ENCODE measurements around the gene BTBD9.

Gene BTBD9

DNA sequence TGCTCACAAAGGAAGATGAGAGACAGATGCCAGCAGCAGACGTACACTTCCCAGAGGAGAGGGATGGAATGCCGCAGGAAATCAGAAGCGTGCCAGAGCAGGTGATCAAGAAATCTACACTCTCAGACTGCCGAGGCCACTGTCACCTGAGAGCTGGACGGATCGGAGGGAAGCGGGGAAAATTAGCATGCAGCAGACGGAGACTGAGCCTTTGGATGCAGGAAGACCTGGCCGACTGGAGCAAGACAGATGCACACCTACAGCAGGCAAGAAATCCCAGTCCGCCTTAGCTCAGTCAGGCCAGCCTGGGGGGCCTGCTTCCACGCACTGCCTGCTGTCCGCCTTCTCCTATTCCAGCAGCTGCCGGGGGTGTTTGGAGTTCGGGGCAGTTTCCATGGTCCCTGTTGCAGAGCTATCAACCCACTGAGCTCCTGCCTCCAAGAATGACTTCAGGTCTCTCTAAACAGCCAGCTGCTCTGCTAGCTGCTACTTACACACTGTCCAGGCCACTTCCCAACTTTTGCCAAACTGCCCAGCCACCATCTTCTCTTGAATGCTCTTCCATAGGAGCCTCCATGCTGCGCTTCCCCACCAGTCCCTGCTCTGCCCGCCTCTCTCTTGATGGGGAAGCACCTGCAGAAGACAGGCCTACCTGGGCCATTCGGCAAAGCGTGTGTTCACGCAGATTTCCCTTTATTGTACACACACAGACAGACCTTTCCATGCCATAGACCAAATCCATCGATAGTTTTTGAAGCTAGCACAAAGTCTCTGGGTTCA lies 451.7 kb downstream of the BTBD9 start:
- DNase-seq: no peak

DNA sequence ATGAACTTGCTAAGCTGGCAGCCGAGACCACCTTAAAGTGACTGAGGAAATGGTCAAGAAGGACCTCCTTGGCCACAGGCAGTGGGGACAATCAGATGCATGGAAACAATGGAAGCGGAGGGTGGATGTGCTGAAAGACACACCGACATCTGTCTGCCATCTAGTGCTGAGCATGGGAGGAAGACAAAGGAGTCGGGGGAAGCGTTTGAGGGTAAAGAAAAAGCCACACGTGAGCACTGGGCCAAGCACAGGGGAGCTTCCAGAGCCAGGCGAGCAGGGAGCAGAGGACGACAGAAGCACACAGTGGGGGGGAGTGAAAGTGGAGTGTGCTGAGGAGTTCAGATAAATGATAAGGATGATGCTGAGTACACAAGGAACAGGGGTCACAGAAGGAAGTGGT lies 452.4 kb downstream of the BTBD9 start:
- no peak for DNase-seq

DNA sequence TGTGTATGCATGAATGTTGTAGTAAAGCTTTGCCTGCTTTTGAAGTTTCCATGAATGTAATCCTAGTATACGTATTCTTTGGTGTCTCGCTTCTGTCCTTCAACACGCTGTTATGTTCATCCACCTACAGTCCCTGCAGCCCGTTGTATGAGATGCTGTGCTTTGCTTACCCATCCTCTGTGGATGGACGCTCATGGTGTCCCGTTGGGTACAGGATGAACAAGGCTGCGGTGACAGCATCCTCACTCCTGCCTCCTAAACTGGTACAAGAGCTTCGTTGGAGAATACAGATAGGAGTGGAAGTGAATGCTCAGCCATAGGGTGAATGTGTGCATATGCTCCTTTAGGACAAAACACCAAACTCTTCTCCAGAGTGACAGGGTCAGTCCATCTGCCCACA lies 454.0 kb downstream of the BTBD9 start:
- no peak for DNase-seq

DNA sequence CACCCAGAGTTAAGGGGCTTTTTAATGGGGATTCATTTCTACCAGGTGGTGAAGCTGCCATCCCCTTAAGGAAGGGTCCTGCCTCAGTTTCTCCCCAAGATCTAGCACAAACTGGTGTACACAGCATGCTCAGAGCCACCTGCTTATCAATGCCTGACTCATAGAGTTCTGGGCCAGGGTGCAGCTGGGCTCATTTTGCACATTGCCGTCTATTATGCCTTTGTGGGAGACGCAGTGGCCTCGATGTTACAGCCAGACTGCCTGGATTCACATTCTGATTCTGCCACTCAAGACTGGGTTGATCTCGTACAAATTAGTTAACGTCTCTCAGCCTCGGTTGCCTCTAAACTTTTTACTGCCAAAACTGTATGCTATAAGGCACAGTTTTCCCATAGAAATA lies 454.5 kb downstream of the BTBD9 start:
- DNase-seq: no peak

DNA sequence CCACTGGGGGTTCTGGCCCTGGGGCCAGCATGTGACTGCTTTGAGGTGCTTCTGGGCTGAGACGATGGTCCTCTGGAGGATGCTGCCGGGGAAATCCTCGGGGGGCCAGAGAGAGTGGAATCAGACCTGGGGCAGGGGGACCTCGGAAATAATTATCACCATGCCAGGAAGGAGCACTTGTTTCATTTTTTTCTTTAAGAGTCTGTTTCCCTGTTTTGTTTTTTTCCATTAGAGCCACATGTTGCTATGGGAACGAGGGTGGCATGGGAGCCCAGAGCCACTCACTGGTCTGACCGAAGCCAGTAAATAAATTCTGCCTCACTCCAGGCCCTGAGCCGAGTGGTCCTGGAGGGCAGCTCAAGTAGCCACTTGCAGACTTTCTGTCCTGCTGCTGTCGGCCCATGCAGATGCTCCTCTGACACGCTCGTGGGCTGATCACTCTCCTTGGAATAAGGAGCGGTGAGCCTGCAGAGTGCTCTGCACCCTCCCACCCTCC lies 455.1 kb downstream of the BTBD9 start:
- no peak for DNase-seq

DNA sequence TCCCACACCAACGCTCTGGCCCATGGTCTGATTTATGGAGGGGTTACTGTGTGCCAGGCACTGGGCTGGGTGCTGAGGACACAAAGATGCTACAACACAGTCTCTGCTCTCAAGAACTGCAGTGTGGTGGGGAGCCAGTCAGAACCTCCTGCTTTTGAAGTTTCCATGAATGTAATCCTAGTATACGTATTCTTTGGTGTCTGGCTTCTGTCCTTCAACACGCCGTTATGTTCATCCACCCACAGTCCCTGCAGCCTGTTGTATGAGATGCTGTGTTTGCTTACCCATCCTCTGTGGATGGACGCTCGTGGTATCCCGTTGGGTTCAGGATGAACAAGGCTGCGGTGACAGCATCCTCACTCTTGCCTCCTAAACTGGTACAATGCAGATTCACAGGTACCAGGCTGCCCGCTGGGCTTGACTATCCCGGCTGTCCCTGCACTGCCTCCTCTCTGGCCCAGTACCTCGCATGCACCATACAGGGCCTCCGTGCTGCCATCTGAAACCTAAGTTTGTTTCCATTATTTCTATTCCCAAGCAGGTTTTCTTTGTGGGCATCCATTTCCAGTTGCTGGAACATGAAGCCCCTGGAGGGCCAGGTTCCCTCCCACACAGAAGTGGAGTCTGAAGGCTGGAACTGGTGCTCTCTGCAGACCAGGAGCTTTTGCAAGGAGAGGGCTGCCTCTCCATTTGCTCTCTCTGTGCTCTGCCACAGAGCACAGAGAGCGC lies 455.7 kb downstream of the BTBD9 start:
- no peak for DNase-seq

DNA sequence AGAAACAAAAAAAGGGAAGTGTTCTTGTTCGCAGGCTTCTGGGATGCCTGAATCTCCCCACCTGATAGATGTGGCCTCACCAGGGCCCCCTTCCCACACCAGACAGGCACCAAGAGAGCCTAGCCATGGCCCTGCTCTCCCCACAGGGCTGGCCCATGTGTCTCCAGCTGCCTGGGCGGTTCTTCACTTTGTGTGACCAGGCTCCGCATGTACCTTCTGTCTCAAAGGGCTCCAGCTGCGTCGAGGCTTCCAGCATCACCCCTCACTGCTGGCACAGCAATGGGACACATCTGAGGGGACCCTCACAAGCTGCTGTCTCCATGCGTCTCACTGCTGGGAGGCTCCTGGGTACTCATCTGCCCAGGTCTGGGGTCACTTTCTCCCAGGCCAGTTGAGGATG lies 457.3 kb downstream of the BTBD9 start:
- no peak for DNase-seq

DNA sequence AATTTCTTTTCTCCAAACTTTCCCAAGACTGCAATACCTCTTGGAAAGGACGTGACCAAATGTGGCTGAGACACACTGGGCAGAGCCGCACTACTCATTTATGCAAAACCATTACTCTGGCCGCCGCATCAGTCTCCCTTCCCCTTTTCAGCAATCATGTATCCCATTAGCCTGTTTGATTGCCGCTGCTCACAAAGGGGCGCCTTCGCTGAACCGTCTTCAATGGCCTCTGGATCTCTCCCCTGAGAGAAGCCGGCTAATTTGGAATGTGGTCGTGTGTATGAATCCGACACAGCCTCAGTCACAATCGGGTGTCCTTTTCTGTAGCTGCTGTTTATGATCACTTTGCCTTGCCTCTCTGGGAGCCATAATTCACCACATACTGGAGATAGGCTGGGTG lies 459.1 kb downstream of the BTBD9 start:
- DNase-seq: no peak

DNA sequence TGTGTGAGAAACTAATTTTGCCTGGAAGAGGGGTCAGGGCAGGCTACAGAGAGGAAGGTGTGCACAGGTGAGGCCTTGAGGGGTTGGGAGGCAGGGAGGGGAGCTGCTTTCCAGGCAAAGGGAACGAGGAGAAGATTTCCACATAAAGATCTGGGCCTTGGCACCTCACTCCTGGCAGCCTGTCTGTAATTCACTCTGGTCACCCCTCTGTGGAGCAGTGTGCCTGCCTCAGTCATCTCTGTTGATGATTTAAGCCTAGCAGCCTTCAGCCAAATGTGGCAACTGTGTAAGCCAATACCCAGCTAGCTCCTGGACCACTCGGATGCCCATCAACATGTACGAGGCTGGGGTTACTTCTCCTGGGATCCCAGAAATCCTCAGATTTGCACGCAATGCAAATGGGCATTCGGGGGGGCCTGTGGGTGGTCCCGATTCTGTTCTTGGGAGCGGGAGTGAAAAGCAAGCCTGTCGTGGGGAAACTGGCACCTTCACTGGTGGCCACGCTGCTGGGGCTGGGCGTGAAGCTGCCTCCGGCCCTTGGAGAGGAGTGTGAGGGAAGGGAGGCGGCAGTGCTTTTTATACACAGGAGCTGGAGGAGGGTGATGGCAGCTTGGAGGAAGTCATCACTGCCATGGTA lies 459.8 kb downstream of the BTBD9 start:
- no peak for DNase-seq

DNA sequence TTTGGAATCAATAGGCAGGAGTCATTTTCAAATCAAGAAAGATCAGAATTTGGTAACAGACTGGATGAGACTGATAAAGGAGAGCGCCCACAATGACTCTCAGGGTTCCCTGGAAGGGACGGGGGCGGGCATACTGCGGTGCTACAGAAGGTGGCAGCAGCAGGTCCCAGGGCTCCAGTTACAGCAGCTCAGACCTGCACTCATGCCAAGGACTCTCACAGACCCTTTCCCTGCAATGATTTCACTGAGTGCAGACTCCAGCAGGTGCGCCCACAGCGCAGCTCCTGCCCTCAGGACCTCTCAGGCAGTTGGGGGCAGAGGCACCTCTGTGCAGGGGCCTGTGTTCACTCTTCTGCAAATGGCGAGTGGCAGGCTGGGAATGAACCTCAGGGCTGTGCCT lies 460.4 kb downstream of the BTBD9 start:
- DNase-seq: peak in 1 of 2 experiments; percentile 9

DNA sequence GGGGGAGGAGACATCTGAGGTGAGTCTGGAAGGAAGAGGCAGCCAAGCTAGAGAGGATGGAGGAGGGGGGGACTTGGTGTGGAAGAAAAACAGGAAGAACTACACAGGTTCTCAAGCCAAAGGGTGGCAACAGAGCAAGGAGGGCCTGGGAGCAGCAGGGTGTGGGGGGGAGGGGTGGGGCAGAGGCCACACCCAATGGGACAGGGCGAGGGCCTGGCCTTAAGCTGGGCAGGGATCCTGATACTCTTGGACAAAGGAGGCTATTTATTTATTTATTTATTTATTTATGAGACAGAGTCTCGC lies 461.2 kb downstream of the BTBD9 start:
- DNase-seq: no peak

DNA sequence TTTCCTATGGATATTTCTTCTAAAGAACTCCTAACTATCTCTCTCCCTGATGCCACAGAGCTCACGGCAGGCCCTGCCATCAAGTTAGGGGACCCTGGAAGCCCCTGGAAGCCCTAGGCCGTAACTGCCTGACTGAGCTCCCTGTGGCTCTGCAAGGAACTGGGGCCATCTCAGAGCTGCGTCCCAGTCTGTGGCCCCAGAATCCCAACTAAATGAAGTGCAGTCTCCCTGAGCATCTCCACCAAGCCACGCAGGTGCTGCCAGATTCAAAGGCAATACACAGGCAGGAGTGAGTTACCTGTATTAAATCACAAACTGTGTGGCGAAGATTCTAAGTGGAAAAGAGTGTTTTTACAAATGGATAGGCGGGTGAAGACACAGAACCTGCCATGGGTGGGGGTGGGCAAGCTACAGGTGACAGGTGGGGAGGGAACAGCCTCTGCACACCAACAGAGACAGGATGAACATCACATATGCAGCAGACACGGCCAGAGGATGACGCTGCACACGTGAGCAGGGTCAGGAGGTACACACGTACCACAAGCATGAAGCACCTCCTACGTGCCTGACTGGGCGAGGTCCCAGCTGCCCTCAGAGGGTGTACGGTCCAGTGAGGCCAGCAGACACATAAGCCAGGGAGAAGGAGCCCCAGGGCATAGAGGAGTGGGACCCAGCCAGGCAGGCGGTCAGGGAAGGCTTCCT lies 461.7 kb downstream of the BTBD9 start:
- no peak for DNase-seq

DNA sequence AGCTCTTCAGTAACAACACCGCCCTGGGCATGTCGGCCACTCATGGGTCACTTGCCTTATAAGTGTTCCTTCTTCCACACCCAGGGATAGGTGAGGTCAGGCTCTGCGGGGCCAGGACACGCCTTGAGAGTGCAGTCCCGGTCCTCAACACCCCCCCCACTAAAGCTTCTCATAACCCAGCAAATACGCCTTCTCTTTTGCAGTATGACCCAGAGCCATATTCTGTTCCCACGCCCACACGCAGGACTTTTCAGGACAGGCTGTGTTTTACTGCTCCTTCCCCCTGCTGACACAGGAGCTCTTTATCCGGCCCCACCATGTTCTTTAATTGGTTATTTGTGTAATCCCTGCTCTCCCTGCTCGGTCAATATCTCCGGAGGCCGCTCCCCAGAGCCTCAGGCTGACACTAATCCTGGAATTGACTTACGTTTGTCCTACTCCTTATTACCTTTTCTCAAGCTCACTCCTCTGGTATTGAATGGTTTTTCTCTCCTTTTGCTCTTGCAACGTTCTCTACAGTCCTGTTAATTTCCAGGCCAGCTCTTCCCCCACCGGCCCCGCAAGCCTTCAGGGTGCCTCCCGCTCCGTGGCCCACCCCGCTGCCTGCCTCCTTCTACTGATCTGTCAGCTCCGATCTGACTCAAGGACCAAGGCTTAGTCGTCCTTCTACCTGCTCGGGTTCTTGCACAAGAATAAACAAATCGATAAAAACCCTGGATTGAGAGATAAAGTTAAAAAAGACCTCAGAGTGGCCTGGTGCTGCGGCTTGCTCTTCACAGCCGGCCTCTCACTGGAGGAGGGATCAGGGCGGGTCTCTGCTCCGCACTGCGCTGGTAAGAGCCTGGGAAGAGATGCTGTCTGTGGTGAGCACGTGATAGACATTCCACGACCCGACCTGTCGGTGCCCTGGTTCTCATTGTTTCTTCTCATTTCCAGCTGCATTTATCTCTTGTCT lies 462.7 kb downstream of the BTBD9 start:
- no peak for DNase-seq

DNA sequence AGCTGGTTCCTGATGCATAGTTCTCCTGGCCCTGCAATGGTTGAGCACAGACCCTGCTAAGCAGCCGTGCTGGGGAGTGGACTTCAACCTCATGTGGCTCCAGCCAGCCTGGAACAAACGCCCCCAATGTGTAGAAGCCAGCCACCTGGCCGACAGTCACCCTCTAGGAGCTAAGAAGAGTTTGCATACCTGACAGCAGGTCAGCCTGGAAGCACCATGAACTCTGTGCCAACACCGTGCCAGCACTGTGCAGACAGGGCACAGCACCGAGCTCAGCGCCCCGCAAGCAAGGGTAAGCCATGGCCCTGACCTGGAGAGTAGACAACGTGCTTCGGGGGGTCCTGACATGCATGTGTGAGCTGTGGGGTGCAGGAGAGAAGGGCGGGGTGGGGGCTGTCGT lies 463.9 kb downstream of the BTBD9 start:
- DNase-seq: no peak

DNA sequence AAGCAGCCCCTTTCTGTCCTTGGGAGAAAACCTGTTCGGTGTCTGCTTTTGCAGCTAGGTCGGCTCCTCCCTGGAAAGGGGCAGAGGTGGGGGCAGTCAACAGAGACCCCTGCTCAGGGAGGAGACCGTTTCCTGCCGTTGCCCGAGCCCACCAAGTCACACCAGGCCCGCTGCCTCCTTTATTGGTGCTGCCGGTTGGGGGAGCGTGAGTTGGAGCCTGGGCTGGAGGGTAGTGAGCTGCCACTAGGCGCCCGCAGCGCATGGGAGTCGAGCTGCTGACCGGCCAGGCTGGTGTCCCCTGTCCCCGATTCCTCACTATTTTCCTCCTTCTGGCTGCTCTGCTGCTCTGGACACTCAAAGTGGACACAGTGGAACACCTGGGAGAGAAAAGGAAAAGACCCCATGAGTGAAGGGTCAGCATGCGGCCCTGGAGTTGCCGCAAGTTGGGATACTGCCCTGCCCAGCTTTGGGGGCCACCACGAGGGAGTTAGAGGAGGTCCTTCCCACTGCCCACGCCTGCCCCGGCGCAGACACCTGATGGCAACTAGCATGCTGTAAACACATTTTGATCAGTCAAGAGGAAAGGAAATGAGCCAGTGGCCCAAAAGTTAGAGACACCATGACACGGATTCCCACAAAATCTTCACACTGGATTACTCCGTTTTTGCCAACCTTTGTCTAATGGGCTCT lies 464.8 kb downstream of the BTBD9 start:
- DNase-seq: no peak

DNA sequence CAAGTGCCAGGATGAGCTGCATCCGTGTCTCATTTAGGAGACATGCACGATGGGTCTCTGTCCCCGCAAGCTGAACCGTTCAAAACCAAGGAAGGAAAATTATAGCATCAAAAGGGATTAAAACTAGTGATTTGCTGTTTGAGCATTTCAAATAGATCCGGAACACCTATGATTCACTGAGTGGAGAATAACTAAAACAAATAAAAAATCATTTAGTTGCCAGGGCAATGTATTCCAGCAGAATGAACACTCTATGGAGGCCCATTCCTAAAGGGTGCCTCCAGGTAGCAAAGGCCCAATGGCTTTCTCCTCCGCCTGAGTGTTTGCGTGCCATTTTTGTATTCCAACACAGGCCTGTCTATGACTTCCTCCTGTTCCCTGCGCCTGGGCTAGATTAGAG lies 465.4 kb downstream of the BTBD9 start:
- DNase-seq: no peak

DNA sequence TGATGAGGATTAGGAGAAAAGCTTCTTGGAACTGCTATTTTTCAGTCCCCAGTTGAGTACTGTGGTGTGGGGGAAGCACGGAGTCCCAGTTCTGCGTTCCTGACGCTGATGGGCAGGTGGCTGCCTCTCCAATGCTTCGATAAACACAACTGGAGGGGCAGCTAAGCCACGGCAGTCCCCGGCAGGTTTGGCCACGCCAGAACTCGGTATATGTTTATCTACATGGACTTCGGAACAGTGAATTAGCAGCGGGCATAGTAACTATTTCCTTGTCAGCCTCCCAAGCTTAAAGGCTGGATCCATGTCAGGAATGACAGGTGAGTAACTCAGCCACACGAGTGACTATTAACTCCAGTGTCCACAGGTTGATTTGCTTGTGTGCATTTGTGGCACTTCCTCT lies 465.8 kb downstream of the BTBD9 start:
- no peak for DNase-seq

DNA sequence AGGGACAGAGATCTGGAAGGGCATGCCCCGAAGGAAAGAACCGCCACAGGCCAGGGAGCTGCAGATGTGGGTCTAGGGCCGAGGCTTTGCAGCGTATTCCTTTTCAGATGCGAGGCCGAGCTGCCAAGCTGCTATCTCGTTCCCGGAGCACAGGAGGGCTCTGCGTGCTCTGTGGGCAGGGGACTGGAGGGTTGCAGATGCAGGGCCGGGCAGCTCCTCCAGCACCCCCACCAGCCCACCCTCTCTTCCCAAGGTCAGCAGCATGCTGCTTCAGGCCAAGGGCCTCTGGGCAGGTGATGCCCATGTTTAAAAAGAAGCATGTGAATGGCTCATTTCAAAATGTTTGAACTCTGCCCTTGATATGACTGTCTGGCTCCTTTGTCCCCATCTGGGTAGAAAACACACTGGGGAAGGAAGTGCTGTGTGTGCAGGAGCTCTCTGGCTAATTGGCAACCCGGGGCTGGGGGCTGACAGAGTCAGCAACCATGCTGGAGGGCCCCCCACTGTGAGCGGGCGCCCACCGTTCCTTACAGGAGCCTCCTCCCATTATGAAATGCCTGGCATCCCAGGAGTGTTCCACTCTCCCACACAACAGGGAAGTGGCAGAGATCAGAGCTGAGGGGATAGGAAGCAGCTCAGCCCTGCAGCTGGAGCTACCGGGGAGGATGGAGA lies 466.9 kb downstream of the BTBD9 start:
- no peak for DNase-seq

DNA sequence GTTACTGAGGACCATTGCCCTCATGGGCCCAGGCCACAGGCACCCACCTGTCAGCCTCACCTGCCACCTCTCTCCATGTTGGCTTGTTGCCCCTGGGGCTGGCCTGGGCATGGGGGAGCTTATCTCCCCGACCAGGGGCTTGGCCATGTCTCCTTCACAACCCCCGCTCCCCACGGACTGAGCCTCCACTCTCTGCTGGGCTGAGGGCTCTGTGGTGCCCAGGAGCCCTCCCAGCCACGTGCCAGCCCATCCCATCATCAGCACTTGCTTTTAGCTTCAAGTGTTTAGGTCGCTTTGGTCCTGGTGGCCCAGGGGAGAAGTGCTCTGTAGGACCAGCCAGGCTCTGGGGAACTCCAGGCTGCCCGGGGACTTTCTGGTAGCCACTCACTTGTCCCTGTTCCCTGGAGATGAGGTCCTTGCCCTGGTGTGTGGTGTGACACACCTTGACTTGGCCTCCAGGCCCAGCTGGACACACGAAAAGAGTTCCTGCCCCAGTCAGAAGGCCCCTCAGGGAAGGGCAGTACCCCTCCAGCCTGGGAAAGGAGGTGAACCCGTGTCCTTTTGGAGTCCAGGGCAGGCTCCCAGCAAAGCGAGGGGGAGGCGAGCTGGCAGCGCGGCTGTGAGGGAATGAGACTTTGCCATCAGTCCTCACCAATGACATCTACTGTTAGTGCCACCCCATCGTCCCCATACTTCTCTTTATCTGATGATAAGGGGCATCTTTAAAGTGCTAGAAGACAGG lies 467.6 kb downstream of the BTBD9 start:
- DNase-seq: no peak

DNA sequence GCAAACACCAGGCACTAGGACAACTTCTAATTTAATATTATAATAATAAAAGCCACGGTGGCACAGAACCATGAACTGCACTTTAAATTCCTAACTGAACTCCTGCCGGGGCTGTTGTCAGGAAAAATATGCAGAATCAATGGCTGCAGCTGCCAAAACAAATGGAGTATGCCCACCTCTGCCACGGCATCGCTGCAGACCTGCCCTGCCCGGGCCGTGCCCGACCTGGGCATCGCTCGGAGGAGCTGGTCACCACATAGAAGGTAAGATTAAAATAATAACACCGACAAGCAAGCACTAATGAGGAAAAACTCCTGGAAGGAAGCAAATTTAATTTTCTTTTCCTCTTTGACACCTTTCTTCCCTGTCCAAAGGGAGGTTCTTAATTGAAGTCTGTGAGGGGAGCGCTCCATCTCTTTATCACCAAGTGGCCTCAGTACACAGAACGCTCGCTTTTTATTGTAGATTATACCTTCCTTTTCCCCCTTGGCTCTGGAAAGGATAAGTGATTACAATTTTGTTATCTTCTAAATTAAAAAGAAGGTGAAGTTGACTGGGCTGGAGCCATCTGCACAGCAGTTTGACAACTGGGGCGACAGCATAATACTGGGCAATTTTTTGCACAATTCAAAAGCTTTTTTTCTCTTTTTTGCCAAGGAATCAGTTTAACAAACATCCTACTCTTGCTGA lies 468.9 kb downstream of the BTBD9 start:
- DNase-seq: no peak

All from SHP77 (cell line).